HL-60/S4 treated with phorbol 12-myristate 13-acetate at 8.2 ng/mL for 4 days and 3 days (cell line): ENCODE measurements around the gene STRN.
"Not testable (repeated sequence)": the region's sequence is repeated elsewhere in the genome, so short reads cannot be mapped to it uniquely, and the experiment has no call there.

Experiments
- in situ Hi-C: fragments of 300-500 bp; cut with MboI; formaldehyde crosslinking; loops from 2 replicates; pipeline ENCODE4 v1.15.0; 2022; ENCODE audit warnings: low sequenced_read_pairs

The STRN gene

DNA sequence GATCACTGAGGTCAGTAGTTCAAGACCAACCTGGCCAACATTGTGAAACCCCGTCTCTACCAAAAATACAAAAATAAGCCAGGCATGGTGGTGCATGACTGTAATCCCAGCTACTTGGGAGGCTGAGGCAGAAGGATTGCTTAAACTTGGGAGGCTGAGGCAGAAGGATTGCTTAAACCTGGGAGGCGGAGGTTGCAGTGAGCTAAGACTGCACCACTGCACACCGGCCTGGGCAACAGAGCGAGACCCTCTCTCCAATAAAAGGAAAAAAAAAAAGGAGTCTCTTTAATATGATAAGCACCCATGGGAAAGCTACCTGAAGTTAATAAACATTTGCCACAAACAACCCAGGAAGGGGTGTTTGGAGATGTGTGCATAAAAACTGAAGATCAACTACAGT is 2.6 kb downstream of the STRN start:
- in situ Hi-C loops, result no loop called here

DNA sequence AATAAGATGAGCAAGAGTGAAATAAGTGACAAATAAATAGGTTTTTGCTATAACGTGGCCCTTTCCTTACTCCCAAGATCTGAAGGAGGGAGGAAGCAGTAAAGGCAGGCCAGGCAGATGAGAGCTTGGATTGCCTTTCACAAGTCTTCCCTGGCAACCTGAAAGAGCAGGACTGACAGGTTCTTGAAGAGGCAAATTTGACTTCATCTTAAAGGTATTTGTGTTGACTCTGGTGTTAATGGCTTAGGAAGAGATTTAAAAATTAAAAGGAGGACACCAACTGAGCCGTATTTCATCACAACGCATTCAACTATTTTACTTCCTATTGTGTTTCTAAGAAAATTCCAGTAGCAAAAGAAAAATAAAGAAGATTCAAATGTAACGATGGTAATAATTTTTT is 3.2 kb downstream of the STRN start:
- in situ Hi-C loops, result no loop called here

DNA sequence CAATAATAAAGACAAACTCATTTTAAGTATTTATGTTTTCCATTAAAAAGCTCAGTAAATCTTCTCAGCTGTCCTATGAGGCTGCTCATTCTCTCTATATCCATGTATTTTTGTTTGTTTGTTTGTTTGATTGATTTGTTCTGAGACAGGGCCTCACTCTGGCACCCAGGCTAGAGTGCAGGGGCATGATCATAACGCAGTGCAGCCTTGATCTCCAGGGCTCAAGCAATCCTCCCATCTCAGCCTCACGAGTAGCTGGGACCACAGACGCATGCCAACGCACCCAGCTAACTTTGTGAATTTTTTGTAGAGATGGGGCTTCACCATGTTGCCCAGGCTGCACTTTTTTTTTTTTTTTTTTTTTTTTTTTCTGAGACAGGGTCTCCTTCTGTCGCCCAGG is 5.6 kb downstream of the STRN start:
- in situ Hi-C loops, result no loop called here

DNA sequence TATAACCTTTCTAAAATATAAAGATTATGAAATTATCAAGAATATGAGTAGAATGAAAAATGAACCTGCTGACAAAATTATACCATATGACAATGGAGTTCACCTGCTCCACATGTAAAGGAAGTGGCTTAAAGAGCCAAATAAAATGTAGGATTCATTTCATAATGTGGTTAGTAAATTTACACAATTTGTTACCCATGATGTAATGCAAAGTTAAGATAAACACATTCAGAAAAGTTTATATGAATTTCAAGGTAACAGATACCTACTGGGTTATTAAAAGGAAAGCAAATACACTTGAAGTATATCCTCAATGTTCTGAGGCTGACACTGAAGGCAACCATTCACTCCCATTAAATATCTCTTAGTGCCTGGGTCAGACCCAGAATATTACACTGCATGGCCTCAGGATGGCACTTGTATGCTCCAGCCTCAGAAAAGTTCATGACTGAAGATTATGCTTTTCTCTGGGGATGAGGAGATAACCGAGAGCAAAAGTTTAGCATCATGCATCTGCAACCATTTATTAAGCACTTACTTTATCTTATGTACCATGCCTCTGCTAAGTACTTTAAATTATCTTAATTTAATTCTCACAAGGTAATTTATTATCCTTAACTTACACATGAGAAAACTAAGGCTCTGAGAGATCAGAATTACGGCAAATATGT is 6.2 kb downstream of the STRN start:
- in situ Hi-C loops, result no loop called here

DNA sequence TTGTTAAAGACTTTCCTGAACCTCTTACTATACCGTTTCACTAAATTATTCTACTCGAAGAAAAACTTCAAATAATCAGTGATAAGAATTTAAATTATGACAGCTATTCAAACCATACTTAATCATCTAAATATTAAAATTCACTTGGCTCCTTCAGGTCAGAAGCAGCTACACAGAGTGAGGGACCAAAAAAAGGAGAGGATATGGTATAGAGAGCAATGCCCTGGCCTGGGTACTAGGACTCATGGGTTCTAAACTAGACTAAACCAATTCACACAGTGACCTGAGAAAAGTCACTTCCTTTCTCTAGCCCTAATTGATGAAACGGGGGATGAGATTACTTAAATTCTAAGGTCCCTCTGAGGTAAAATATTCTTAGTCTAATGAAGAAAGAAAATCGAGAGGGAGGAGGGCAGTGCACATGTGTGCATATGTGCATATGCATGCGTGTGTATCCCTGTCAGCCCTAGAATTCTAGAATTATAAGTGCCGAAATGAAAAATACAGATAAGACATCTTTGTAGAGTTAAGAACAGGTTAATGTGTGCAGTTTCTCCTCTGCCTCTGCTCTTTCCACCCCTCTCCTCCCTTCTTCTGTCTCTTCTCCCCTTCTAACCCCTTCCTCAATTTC is 11.2 kb downstream of the STRN start:
- in situ Hi-C loops, result no loop called here

DNA sequence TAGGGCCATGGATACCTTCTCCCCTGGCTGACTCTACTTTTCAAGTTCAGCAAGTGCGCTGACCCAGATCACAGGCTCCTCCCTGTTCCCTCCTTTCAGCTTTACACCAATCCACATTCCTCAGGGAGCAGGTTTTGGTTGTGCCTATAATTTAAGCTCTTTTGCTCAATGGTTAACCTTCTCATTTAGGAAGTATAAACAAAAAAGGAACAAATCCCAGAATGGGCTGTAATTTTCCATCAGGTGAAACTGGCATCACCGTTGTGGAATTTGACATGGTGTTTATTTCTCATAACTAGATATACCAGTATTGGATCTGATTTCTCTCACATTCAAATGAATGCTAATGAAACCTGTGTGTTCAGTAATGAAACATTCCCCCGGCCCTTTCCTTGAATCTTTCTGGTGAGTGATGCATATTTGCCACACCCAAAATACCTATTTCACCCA is 13.6 kb downstream of the STRN start:
- in situ Hi-C loops, result no loop called here

DNA sequence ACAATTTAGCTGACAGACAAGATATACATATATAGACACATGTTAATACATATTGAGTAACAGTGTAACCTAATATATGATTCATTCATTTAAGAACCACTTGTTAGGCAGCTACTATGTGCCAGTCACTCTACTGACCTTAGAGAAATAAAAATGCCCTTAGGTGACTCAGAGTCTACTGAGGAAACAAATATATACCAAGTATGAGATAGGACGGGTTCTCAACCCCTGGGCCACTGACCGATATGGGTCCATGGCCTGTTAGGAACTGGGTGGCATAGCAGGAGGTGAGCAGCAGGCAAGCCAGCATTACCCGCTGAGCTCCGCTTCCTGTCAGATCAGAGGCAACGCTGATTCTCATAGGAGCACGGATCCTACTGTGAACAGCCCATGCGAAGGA is 14.8 kb downstream of the STRN start:
- in situ Hi-C loops, result no loop called here

DNA sequence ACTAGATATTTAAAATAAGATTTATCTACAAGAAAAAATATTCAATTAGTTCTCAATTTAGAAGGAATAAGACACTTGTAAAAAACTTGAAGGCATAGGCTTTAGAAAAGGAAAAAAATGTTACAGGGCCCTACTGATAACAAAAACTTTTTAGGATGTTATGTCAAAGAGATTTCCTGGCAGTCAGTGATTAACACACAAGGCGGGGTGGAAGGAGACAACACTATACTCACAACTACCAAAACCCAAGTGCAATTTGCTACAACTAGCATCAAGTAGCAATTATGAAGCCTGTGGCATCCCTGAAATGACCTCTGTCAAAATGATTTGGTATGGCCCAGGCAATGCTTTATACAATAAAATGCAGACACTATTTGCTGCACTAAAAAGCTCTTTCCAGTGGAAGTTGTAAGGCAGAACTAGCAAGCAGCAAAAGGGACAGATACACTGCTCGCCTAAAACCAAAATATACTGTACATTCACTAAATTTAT is 15.3 kb downstream of the STRN start:
- in situ Hi-C loops, result no loop called here

DNA sequence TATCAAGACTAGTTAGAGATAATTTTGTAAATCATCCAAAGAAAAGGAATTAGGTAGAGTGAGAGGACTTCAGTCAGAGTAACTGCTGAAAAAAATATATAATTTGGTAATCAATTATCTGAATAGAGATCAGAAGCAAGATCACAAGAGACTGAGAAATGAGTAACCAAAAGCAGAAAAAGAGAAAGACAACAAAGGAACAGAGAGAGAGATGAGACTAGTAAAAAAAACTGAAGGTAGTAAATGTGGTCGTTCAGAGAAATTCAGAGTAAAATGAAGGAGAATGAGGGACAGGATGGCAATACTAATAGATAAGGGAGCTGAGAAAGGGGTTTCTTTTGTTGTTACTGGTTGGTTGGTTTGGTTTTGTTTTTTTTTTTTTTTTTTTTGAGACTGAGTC is 16.5 kb downstream of the STRN start:
- in situ Hi-C loops, result no loop called here

DNA sequence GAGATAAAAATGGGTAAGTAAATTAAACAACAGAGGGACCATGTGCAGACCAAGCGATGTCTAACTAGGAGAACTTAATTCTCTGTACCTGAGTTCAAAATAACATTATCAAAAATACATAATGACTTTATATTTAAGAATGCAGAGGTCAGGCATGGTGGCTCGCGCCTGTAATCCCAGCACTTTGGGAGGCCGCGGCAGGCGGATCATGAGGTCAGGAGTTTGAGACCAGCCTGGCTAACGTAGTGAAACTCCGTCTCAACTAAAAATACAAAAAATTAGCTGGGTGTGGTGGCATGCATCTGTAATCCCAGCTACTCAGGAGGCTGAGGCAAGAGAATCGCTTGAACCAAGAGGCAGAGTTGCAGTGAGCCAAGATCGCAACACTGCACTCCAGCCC is 21.1 kb downstream of the STRN start:
- in situ Hi-C loops, result not testable (repeated sequence)

DNA sequence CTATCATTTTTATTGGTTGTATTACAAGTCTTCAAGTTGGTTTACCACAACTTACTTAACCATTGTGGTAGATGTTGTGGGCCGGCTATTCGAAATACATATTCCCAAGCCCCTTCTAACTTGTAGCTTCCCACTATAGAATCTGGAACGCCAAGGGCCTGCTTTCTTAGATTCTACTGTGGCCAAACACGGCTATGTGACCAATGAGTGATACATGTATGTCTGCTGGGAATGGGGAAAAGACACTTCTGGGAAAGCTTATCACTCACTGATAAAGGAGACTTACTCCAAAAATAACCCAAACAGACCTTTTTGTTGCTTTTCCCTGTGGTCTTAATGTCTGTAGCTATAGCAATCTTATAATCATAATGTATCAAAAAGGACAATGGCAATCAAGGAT is 24.5 kb downstream of the STRN start:
- in situ Hi-C loops, result no loop called here

DNA sequence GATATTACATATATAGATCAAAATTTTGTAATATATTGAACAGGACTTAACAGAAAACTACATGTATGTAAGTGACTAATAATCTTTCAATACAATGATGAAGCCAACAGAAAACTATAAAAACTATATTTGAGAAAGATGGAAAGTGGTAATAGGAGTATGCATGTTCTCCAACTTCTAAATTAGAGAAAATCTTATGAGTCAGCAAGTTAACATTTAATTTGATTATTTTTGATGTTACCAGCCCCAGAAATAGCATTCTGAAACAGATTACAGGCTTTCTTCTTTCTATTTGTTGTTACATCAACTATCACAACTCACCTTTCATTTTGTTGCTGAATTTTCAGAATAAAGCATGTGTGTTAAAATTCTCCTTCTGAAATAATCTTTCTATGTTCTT is 29.8 kb downstream of the STRN start:
- in situ Hi-C loops, result not testable (repeated sequence)

DNA sequence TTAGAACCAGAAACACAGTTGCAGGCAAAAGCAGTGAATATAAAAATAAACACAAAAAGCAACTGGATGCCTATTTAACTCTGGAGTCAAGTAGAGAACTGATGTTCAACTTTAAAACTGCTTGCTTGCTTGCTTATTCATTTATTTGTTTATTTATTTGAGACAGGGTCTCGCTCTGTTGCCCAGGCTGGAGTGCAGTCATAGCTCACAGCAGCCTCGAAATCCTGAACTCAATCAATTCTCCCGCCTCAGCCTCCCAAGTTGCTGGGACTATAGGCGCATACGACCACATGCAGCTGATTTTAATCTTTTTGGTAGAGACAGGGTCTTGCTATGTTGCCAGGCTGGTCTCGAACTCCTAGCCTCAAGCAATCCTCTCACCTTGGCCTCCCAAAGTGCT is 34.6 kb downstream of the STRN start:
- in situ Hi-C loops, result not testable (repeated sequence)

DNA sequence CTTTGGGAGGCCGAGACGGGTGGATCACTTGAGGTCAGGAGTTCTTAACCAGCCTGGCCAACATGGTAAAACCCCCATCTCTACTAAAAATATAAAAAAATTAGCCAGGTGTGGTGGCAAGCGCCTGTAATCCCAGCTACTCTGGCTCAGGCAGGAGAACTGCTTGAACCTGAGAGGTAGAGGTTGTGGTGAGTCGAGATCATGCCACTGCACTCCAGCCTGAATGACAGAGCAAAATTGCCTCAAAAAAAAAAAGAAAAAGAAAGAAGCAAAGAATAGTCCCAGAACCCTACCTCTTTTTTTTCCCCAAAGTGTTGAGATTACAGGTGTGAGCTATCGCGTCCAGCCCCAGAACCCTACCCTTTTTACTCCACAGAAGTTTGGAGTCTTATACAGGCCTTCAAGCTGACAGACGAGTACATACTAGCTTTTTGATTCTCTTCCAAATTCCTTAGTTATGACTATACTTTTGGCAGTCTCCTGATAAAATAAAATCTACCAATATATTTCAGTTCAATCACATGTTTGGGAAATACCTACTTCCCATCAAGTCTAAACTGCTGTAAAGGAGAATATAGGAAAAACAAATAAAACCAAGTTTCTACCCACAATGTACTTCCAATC is 35.4 kb downstream of the STRN start:
- in situ Hi-C loops, result not testable (repeated sequence)

DNA sequence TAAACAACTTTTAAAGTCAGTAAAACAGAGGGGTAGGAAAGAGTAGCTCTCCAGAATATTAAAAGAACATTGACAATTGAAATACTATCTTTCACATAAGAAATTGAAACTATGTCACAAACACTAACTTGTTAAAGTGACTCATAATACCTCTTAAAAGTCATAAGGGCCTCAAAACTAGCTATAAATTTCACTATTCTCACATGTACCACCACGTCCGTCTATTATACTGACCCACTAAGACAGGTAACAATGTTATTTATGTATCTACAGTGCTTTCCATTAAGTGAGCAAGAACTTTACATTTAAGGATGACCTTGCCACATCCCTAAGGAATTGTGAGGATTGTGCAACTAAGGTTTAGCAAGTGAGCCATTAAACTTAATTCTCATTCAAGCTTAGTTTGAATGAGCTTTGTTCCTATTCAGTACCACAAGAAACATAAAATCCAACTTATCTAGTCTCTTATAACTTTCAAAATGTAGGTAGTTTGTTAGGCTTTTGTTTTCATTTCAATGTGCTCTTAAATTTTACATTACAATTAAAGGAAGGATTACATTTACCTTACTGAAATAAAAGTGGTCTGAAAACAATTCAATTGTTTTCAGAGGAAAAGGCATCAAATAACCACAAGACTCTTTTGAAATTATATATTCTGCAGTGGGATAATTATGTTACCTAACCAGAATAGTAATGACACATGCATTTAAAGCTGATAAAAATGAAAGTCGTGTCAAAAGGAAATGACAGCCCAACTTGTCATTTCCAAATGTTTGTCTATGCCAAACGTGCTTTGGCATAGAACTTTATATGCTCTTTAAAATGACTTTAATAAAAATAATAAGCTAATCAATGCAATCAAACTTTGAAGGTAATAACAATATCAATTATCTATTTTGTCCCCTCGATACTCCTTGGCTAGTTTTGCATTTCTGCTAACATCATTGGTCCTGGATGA is 39.9 kb downstream of the STRN start:
- in situ Hi-C loops, result not testable (repeated sequence)

DNA sequence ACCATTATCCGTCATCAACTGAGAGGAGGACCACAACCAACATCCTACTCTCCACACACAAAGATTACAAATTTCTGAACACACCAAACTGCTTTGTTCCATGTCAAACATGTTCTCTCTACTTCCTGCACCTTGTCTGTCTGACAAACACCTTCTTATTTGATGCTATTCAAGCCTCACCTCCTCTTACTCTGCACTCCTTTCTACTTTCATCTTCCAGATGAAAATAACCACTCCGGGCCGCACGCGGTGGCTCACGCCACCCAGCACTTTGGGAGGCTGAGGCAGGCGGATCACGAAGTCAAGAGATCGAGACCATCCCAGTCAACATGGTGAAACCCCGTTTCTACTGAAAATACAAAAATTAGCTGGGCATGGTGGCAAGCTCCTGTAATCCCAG is 43.7 kb downstream of the STRN start:
- in situ Hi-C loops, result not testable (repeated sequence)

DNA sequence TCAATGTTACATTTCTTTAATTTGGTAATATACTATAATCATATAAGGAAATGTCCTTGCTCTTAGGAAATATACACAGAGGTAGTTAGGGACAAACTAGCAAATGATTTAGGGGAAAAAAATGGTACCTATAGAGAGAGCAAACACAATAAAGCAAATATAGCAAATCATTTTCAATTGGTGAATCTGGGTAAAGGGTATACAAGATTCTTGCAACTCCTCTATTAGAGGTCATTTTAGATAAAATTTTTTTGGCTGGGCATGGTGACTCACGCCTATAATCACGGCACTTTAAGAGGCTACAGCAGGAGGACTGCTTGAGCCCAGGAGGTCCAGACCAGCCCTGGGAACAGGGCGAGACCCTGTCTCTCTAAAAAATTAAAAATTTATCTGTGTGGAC is 44.4 kb downstream of the STRN start:
- in situ Hi-C loops, result no loop called here

DNA sequence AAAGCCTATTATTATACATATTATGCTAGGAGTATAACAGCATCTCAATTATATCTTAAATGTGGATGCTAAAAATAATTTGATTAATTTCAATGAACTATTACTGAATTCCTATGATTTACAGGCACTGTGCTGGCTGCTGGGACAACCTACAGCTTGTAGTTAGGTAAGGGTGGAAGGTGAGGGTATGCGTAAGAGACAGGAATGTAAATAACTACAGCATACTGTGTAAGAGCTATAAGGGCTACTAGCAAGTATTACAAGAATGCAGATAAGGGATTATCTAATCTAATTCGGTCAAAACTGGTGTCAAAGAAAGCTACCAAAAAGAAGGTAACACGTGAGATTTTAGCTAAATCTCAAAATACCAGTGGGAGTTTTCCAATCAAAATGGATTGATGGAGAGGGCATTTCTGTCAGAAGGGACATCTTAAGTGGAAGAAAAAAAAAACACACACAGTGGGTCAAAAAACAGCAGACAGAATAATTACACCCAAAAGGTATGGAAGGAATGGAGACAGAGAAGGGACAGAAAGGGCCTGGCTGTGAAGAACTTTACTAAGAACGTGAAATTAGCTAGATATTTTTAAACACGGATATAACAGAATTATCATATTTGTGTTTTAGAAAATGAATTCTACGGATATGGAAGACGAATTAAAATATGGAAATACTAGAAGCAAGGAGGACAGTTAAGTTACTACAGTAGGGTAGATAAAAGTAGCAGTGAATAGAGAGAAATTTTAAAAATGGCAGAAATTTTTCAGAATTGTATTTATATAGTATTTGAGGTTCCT is 47.1 kb downstream of the STRN start:
- in situ Hi-C loops, result no loop called here

DNA sequence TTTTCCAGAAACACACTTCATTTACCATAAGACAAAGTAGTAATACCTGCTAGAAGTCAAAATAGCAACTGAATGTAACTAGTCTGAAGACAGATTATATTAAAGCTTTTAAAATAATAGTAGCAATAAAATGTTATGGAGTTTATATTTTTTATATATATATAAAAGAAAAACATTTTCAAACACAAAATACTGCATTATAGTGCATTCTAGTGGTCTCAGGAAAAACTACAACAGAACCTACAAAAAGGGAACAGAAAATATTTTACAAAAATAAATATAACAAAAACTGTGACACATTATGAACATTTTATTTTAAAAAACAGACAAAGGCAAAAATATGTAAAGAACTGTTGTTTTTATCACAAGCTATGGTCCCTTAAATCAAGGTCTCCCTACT is 48.0 kb downstream of the STRN start:
- in situ Hi-C loops, result no loop called here

DNA sequence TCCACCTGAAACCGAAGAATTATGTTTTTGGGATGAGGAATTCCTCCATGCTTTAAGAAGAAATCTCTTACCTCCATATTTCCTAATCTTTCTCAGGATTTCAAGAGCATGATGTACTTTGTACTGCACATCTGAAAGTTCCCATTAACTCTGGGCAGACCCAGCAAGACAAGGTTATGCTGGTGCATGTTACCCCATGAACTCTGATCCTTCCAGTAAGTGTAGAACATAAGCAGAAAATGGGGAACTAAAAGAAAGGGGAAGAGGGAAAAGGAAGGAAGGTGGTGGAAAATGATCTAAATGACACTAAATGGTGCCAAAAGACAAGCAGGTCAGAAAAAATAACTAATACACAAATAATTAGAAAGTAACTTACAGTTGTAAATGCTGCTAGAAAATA is 50.7 kb downstream of the STRN start:
- in situ Hi-C loops, result no loop called here
